ENCODE data around the gene ITPRID1.

Gene ITPRID1

GRCh38 chr7:31705377-31705776, 191.5 kb downstream of the ITPRID1 start:
- no peak for DNase-seq

- no peak for DNase-seq
These were observed 193.2 kb downstream of the ITPRID1 start for GRCh38 chr7:31707089-31707488.
